ENCODE results near the gene RPTN.

DNA sequence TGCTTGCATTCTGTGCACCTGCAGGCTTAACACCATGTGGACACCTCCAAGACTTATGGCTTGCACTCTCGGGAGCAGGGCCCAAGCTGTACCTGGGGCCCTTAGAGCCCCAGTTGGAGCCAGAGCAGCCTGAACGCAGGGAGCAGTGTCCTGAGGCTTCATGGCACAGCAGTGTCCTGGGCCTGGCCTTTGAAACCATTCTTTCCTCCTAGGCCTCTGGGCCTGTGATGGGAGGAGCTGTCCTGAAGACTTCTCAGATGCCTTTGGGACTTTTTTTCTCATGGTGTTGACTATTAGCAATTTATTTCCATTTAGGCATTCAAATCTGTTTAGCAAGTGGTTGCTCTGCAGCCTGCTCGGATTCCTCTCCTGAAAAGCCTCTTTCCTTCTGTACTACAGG is 11.0 kb downstream of the RPTN start:
- no peak for TF ChIP-seq CTCF (conservative IDR thresholded peaks at IDR 0.05; ENCODE audit: low read depth, low read length)
- TF ChIP-seq FOS (IDR thresholded peaks at IDR 0.05; ENCODE audit: low read depth, low read length): no peak
- TF ChIP-seq CHD1 (IDR thresholded peaks at IDR 0.05; ENCODE audit: low read depth, low read length): no peak
- no peak for TF ChIP-seq MAFK (IDR thresholded peaks at IDR 0.05; ENCODE audit: low read depth, low read length)
- no peak for TF ChIP-seq MAZ (IDR thresholded peaks at IDR 0.05; ENCODE audit: borderline replicate concordance, low read depth, low read length)
- TF ChIP-seq, protein P1, sequence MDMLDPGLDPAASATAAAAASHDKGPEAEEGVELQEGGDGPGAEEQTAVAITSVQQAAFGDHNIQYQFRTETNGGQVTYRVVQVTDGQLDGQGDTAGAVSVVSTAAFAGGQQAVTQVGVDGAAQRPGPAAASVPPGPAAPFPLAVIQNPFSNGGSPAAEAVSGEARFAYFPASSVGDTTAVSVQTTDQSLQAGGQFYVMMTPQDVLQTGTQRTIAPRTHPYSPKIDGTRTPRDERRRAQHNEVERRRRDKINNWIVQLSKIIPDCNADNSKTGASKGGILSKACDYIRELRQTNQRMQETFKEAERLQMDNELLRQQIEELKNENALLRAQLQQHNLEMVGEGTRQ (IDR thresholded peaks at IDR 0.05; ENCODE audit: low read depth, low read length): no peak

All from IMR-90 (cell line).